GM12874 (cell line): ENCODE results near the gene ARHGEF6.

ENCODE experiments used
- CTCF ChIP-seq: IDR thresholded peaks from 2 replicates; pipeline ENCODE4 v1.5.1; 2011; ENCODE audit warnings: low read depth, mild to moderate bottlenecking, control low read depth, low read length, moderate library complexity; ENCODE audit not compliant: insufficient read depth

Gene ARHGEF6

GRCh38 chrX:136819031-136819703, 38.4 kb upstream of the ARHGEF6 start:
- no peak for TF ChIP-seq CTCF

GRCh38 chrX:136816975-136817374, 36.2 kb upstream of the ARHGEF6 start:
- TF ChIP-seq CTCF, result no peak

- no peak for TF ChIP-seq CTCF
Measured at GRCh38 chrX:136814847-136815750, 34.4 kb upstream of the ARHGEF6 start.

GRCh38 chrX:136812286-136812685, 31.6 kb upstream of the ARHGEF6 start:
- no peak for TF ChIP-seq CTCF

GRCh38 chrX:136810493-136810892, 29.8 kb upstream of the ARHGEF6 start:
- TF ChIP-seq CTCF, result no peak

GRCh38 chrX:136806891-136807410, 26.2 kb upstream of the ARHGEF6 start:
- TF ChIP-seq CTCF, result no peak

GRCh38 chrX:136802515-136802914, 21.8 kb upstream of the ARHGEF6 start:
- no peak for TF ChIP-seq CTCF
